Germinal center (tissue), 1 donor: ENCODE measurements around the gene SYT1.

ENCODE experiments used
- DNase-seq: peaks from one replicate; pipeline ENCODE4 v3.0.0; 2012; ENCODE audit warnings: mixed read lengths, low spot score

Gene SYT1

DNA sequence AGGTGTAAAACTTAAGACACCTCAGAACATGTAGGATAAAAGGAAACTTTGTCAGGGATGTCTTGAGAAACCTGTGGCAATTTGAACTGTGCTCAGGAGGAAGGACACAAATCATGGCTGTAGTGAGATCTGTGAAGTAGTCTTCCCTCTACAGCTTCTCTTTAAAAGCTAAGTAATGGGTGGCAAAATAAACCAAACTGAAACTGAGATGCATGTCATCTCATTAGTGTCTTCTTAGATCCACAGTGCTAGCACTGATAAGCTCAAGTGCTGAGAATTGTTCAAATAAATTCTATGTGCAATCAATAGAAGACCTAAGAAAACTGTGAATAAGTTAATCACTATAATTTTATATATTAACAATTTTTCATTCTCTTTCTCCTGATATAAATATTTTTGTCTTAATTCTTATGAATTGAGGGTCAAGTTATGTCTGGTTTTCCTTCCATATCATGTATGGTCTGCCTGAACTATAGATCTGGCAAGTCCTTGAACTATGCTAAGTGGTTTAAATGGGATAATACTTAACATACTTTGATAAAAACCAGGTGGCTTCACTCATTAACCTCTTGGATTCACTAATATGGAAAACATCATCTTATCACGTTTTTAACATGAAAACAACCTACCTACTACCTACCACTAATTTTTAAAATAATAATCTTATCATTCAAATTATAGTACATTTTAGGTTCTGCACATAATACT lies 27.2 kb downstream of the SYT1 start:
- no peak for DNase-seq

DNA sequence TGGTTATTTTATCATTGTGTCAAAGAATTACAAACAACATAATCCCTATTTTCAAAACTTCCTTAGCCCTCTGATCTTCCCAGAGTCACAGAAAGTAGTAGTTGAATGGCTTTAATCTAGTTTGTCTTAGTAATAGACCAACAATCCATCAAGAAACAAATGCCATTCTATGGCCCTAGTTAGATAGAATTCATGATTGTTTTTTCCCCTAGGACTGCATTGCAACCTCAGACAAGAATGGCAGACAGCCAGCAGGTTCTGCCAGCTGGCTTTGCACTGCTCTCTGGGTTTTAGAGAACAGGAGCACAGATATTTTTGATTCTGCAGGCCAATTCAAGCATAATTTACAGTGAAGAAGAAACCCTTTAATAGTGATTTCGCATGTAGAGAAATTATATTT lies 33.8 kb downstream of the SYT1 start:
- no peak for DNase-seq

DNA sequence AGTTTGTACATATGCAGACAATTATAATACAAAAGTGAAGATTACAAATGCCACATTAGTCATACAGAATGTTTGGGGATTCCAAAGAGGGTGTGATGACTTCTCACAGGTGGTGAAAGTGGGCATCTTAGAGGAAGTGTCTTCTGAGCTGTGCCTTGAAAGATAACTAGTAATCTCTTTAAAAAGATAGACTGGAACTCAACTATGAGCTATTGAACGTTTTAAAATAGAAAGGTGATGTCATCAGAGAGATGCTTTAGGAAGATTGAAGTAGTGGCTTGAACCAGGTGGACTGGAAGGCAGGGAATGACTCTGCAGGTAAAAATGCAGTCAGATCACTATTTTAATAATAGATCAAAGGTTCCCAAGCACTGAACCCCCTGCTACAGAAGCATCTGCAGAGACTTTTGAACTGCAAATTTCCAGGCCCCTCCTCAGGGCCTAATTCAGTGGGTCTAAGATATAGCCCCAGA lies 50.3 kb downstream of the SYT1 start:
- DNase-seq, result no peak

DNA sequence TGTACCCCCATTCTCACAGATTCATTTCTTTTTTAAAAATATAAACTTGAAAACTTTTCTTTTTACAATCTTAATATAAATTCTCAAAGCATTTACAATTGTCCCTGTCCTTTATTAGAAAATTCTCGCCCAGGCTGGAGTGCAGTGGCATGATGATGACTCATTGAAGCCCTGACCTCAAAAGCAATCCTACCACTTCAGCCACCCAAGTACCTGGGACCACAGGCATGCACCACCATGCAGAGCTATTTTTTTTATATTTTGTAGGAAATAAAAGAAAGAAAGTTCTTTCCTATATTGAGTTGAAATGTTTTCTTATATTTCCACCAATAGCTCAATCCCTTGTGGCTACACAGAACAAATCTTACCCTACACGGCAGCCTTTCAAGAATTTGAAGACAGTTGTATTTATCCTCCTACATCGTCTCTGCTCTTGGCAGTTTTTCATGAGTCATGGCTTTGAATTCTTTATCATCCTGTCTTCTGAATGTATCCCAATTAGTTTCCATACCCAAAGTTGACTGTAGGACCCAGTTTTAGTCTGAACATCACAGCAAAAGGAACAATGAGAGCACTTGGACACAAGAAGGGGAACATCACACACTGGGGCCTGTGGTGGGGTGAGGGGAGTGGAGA lies 52.4 kb downstream of the SYT1 start:
- DNase-seq, result no peak

DNA sequence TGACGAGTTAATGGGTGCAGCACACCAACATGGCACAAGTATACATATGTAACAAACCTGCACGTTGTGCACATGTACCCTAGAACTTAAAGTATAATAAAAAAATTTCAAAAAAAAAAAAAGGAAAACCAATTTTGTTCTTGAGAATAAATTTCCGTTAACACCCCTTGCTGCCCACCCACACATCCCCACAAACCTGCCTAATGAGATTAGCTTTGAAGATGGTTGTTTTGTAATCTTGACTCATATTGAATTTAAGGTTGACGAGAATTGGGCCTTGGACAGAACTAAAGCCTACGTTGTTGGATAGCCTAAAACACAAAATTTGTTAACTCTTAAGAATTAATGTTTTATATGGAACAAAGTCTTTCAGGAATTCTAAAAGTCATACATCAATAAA lies 52.9 kb downstream of the SYT1 start:
- no peak for DNase-seq

DNA sequence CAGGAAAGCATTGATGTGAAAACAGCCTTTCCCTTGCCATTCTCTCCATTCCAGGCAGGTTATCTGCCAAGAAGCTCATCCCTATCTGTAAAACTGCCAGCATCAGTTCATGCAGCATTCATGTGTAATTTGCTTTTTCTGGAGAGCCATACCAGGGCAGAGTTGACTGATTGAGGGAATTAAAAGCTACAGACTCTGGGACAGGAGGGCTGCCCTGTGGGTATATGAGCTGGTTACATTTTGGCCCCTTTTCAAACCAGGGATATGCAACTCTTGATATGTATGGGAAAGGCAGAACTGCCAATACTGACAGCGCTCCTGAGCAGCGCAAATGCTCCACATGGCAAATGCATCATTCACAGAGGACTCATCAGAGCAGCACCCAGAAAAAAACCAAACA lies 53.7 kb downstream of the SYT1 start:
- no peak for DNase-seq

DNA sequence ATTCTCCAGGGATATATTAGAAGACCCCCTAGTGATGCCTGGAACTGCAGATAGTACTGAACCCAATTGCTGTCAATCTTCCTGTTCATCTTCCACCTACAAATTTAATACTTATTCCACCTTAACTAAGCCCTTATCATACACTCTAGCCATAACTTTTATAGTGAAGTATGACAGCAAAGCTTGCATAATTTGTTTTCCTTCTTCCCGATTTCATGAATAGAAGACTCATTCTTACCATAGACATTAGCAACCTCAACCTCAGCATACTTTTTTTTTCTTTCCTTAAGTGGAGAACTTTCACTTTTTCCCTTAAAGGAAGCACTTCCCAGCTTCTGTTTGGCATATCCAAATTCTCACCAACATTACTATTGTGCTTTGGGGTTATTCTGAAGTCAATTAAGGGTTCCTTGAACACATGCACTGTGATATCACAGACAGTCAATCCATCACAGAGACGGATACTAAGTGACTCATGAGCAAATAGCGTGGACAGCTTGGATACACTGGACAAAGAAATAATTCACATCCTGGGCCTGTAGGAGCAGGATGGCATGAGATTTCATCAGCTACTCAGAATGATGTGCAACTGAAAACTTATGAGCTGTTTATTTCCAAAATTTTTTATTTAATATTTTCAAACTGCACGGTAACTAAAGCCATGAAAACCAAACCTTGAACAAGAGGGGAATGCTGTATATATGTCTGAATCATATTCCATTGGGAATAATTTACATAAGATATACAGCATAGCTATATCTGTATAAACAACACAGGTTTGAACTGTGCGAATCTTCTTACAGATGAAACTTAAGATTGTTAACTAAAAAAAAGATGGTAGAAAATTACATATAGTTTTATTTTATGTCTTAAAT lies 63.9 kb downstream of the SYT1 start:
- DNase-seq, result no peak

DNA sequence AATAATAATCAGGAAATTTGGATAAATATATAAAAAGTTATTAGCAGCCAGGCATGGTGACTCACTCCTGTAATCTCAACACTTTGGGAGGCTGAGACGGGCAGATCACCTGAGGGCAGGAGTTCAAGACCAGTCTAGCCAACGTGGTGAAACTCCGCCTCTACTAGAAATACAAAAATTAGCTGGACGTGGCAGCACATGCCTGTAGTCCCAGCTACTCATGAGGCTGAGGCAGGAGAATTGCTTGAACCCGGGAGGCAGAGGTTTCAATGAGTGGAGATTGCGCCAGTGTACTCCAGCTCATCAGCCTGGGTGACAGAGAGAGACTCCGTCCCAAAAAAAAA lies 64.5 kb downstream of the SYT1 start:
- DNase-seq, result no peak

DNA sequence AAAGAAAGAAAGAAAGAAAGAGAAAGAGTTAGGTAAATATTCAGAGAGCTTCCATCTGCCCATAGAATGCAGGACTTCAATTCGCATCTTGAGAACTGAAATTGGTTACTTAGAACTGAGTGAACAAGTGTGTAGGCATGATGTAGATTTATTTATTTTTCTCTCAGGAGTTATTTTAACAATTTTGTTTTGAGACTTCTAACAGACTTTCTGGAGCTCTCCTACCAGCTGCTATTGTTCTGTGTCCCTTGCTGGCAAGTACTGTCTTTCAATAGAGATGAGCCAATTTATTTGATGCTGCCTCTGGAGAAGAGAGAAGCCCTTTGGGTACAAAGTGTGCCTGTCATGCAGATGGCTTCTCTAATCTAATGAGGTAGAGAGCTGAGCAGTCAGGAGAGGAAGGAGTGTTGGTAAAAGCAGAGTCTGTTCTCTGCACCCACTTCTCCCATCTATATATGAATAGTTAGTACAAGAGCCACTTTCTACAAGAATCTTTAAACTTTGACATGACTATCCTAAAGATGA lies 67.0 kb downstream of the SYT1 start:
- DNase-seq, result no peak

DNA sequence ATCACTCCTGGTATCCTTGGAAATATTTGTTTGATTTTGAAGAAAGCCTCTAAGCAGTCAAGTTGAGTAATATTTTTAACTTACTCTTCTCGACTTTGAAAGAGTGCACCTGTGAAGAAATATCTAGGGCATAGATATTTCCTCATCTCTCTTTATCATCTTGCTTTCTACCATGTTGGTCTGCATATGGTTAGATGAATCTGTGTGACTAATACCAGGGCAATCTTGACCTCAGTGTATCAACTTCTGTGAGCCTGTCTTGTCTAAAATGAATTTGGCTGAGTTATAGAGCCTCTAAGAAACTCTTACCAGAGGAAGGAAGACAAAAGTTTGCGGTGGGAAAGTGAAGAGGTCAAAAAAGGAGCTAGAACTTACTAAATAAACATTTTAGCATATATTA lies 68.4 kb downstream of the SYT1 start:
- no peak for DNase-seq

DNA sequence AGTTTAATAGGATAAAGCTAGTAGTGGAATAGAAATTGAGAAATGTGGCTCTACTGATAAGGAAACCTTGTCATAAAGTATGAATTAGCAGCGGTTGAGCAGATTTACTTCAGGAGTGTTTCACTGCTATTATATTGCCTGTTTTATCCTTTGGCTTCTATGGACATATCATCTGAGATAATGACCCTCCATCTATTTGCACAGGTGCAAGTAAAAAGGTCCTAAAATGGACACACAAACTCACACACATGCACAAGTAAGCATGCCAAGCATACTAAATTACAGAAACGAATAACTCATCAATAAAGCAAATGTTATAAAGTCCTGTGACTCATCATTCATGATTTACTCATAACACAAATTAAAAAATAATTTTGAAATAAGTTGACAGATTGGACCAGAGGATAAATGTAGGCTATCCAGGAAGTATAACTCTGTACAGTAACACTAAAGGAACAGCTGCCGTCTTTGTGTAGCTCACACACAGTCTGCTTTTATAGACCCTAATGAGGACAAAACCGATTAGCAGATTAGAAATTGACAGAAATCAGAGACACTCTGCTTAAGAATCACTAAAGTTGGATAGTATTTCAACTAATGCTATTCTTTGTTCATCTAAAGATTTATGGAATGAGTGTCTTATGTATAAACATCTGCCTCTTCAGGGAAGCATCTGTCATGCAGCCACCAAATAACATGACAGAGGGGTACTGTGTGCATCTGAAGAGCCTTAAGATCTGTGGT lies 73.9 kb downstream of the SYT1 start:
- no peak for DNase-seq

DNA sequence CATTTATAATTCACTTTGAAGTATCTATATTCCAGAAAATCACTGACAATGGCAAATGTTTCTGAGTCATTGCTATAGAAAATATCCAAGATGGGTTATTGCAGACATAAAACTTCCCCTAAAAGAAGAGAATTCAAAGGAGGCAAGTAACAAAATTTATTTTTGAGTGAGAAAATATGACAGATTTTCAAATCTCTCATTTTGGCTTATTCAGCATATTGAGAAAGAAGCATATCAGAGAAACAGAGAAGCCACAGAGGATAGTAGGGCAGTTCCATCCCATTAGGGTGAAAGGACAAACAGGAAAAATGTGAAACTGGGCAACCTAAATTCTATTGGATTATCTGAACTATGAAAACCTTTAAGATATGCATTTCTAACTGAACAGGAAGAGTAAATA lies 85.0 kb downstream of the SYT1 start:
- DNase-seq, result no peak

DNA sequence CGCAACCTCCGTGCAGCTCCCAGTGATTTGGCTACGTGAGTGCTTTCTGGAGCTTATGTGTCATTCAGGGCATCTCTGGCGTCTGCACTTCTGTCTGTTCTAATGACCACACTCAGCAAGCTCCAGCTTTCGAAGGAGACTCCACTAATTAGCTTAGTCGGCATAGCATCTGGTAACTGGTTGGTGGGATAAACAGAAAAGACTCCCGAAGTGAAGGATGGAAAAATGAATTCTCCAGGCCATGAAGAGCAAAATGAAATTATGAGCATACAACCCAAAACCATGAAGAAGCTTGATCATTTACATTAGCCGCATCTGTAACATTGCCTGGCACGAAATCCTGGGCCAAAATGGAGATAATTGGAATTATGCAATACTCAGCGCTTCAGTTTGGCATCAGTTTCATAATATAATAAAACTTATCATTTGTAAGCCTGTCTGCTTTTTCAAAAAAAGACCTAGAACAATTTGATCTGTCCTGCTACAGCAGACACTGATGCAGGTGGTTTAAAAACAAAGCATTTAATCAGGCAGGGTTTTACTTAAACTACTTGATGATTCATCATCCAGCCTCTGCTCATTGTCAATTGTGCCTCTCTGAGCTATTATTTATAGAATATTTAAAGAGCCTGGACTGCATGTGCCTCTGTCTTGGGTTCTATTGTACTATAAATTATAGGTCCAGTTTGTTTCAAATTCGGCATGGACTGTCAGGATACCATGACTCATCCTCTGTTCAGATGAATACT lies 87.4 kb downstream of the SYT1 start:
- DNase-seq, result no peak

DNA sequence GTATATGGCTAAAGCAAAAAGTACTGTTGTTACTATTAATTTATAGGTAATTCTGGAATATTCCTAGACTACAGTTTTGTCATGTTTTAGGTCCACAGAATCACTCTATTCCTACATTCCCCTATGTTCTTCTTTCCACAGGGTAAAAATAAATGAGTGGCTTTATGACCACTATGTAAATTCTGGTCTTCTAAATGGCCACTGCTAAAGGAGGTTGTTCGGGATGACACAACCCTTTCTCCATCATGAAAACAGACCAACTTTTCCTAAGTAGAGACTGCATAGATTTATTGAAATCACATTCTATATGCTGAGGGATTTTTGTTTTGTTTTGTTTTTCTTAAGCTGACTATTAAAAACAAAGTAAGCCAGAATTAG lies 88.0 kb downstream of the SYT1 start:
- DNase-seq, result no peak

DNA sequence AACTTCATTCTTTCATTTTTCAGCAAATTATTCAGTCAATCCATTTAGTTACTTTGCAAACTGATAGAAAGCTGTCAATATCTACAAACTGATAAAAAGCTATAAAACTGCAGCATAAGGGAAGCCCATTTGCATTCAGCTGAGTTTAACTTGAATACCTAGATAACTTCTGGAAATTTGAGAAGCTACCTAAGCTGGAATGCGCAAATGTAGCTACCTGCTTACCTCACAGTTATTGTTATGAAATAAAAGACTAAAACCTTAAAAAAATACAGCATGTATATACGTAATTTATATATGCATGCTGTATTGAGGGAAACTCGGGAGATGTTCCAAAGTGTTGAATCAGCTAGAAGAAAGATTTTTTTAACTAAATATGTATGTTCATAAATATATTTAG lies 94.4 kb downstream of the SYT1 start:
- no peak for DNase-seq

DNA sequence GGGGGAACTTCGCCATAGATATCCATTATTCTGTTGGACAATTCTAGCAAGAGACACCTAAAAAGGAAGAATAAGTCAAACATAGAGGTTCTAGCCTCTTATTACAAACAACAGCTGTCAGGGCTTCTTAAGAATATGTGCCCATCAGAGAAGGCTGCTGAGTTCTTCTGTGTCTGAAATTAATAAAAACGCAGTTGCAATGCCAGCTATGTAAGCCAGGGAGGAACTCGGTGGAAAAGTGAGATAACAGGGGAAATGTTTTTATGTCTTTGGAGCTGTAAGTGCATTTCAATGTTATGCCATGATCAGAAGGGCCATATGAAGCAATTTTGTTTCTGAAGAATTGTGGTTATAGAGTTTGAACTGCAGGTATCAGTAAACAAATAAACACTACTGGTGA lies 95.0 kb downstream of the SYT1 start:
- no peak for DNase-seq

DNA sequence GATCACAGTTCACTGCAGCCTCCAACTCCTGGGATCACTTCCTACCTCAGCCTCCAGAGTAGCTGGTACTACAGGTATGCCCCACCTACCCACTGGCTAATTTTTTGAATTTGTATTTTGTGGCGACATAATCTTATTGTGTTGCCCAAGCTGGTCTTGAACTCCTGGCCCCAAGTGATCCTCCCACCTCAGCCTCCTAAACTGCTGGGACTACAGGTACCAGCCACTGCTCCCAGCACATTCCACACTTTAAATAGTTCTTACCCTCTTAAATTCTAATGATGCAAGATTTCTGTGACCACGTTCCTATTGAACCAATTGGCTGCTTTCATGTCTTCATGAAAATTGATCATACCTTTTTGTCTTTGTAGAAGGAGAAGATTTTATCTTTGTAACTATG lies 96.6 kb downstream of the SYT1 start:
- DNase-seq, result no peak

DNA sequence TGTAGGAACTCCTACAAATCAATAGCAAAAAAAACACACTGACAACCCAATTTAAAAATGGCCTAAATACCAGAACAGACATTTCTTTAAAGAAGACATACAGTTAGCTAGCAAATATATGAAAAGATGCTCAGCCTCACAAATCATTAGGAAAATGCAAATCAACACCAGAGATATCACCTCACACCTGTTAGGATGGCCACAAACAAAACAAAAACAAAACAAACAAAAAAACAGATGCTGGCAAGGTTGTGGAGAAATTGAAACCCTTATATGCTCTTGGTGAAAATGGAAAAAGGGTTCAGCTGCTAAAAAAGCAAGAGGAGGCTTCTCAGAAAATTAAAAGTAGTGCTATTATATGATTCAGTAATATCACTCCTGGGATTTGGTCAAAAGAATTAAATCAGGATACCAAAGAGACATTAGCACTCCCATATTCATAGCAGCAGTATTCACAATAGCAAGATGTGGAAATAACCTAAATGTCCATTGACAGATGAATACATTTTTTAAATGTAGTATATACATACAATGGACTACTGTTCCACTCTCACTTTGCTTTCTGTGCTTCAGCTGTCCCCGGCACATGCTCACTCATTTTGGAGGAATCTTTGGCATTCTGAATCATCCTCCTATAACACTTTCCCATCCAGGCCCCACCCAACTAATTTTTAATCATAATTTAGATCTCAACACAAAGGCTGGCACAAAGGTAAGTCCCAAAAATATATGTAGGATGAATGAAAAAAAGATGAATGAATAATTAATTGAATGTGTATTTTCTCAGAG lies 99.1 kb downstream of the SYT1 start:
- DNase-seq, result no peak

DNA sequence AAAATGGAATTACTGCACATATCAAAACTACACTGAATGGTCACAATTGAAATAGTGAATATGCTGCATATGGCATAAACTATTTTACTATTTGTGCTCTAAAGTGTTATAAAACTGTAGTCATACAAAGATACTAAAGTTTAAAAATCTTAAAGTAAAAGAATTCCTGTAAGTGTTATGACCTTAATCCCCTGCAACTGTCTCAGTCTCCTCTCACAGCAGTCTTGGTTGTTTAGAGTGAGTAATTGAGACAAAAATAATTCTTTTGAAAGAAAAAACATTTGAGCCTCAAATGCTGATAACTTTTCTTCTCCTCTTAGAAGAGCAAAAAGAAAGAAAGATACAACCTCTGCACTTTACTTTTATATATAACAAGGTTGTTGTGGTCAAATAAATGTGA lies 99.9 kb downstream of the SYT1 start:
- DNase-seq, result no peak

DNA sequence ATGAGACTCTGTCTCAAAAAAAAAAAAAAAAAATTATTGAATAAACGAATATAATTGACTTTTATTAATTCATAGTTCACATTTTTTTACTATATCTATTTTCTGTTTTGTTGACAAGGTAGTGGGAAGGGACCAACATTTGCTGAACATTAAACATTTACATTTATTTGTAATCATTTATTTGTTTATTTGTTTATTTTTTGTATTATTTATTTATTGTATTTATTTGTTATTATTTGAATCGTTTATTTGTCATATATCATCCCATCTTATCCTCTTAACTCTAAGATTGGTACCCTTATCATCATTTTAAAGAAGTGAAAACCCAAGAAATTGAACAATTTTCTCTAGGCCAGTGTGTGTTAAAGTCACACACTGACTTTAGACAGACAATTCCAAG lies 101.5 kb downstream of the SYT1 start:
- no peak for DNase-seq

DNA sequence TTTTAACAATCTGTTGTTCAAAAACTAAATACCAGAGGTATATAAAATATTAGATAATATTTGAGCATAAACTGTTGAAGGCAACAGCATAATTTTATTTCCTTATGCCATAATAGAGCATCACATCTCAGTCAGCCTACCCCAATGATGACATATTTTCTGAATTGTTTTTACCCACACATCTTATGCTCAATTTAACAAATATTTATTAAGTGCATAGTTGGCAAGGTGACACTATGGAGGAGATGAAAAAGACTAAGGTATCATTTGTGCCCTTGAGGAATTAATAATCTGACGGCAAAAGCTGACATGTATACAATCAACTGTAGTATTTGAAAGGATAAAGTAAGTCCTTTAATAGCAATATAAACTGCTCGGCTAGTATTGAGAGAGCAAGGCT lies 102.4 kb downstream of the SYT1 start:
- no peak for DNase-seq
